ENCODE results near the gene CDH26.
"Not testable (repeated sequence)": the region's sequence is repeated elsewhere in the genome, so short reads cannot be mapped to it uniquely, and the experiment has no call there.

Gene CDH26

DNA sequence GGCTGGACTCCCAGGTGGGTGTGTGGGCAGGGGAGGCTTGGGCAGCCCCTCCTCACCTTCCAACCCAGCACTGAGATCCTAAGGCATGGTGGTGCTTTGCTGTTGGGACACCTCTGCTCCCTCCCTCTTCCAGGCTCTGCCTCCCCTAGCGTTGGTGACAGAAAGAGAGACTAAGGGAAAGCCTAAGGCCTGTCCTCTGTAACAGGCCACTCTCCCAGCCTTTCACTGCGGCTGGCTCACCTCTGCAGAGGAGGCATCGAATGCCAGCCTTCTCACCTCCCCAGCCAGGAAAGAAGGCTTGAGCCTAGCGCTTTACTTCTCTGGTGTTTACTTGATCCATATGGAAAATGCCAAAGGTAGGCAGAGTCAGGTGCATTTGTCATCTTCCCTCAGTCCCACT, 3.5 kb upstream of the CDH26 start:
- TF ChIP-seq, protein P1, sequence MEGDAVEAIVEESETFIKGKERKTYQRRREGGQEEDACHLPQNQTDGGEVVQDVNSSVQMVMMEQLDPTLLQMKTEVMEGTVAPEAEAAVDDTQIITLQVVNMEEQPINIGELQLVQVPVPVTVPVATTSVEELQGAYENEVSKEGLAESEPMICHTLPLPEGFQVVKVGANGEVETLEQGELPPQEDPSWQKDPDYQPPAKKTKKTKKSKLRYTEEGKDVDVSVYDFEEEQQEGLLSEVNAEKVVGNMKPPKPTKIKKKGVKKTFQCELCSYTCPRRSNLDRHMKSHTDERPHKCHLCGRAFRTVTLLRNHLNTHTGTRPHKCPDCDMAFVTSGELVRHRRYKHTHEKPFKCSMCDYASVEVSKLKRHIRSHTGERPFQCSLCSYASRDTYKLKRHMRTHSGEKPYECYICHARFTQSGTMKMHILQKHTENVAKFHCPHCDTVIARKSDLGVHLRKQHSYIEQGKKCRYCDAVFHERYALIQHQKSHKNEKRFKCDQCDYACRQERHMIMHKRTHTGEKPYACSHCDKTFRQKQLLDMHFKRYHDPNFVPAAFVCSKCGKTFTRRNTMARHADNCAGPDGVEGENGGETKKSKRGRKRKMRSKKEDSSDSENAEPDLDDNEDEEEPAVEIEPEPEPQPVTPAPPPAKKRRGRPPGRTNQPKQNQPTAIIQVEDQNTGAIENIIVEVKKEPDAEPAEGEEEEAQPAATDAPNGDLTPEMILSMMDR (IDR thresholded peaks at IDR 0.05; ENCODE audit: control extremely low read depth, extremely low read depth, low read depth, missing control alignments): no peak
- POLR2A ChIA-PET: no interaction called here

DNA sequence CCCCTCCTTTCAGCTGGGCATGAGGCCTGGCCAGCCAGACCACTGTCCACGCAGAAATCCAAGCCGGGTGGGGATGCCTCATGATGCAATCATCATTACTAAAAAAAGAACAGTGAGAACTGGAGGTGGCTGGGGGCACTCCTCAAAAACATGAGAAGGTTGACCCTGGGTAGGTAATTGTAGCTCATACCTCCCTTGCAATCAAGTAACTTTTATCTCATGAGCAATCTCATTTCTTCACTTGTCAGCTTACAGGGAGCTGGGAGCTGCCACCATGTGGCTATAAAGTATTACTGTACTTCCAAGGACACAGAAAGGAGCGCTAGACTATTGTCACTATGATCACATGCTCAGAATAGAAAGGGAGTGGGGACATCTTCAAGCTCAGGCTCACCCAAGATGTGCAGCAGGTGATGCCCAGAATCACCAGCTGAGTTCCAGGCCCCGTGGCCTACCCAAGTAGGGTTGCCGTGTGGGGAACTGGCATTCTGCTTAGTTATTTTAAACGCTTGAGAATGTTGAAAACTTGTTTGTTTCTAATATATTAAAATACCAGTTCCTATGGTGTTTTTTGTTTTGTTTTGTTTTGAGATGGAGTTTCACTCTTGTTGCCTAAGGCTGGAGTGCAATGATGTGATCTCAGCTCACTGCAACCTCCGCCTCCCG, 3.0 kb upstream of the CDH26 start:
- DNase-seq (ENCODE audit: extremely low spot score): peak; percentile 33
- CTCF ChIA-PET: interaction anchor here (1.0 to 2.4 kb wide), 6 partner anchors 9 to 102 kb away, joined by 3 to 9 read pairs (median 6); no protein-coding TSS in a partner anchor
- TF ChIP-seq, protein P1 (IDR thresholded peaks at IDR 0.05; ENCODE audit: control extremely low read depth, extremely low read depth, low read depth, missing control alignments): peak; percentile 22
- POLR2A ChIA-PET: no interaction called here

More for the DNA sequence above, 3.5 kb upstream of the CDH26 start:
- CTCF ChIA-PET: interaction anchor here (0.7 to 2.4 kb wide), 7 partner anchors 8 to 308 kb away, joined by 3 to 9 read pairs (median 6); no protein-coding TSS in a partner anchor
- no peak for DNase-seq (ENCODE audit: extremely low spot score)

DNA sequence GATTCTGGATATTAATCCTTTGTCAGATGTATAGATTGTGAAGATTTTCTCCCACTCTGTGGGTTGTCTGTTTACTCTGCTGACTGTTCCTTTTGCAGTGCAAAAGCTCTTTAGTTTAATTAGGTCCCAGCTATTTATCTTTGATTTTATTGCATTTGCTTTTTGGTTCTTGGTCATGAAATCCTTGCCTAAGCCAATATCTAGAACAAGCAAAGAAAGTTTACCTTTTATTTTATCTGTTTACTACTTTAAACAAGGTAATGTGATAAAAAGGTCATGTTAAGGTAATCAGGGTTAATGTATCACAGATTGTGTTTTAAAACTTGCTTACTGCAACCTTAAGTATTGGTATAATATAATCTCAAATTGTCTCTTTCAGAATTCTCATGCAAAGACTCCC, 655 bp upstream of the CDH26 start:
- DNase-seq (ENCODE audit: extremely low spot score); CTCF ChIA-PET; POLR2A ChIA-PET: not testable (repeated sequence)

DNA sequence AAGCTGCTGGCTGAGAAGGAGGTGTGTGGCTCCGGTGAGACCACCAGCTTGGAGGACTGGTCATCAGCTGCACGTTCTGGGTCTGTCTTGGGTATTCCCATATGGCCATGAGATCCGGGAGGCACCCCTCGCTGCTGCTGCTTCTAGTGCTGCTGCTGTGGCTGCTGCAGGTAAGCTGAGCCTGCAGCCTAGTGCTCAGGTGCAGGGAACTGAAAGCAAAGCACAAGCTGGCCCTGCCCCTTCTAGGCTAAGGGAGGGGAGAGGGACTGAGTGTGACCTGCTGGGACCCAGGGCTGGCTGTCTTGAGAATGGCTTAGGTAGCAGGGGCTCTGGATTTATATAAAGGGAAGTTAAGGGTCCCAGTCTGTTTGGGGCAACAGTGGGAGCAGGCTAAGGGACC, 403 bp downstream of the CDH26 start:
- TF ChIP-seq, protein P1 (IDR thresholded peaks at IDR 0.05; ENCODE audit: control extremely low read depth, extremely low read depth, low read depth, missing control alignments): no peak
- POLR2A ChIA-PET: no interaction called here
- DNase-seq (ENCODE audit: extremely low spot score): no peak
- CTCF ChIA-PET: interaction anchor here (1.1 to 4.0 kb wide), 2 partner anchors 8 to 10 kb away, joined by 4 to 12 read pairs; no protein-coding TSS in a partner anchor

DNA sequence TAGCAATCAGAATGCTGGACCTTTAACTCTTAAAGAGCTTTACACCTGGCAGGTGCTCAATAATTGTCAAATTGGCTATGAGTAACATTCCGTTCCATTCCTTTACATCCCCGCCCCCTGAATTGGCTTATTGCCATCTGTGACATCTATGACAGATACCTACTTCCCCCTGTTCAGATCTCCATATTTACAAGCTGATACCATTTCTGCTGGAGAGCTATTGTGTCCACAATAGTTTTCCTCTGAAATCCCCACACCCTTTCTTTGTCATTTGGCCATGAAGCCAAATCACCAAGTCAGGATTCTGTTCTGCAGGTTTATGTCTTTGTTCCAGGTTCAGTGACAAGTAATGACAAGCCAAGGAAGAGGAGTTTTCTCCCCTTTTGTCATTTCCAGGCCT, 3.2 kb downstream of the CDH26 start:
- CTCF ChIA-PET: interaction anchor here (1.2 to 4.0 kb wide), 3 partner anchors 10 to 21 kb away, joined by 3 to 12 read pairs (median 6); partner anchors contain the start of genes FAM217B and PPP1R3D
- POLR2A ChIA-PET: no interaction called here
- DNase-seq (ENCODE audit: extremely low spot score): no peak
- TF ChIP-seq, protein P1 (IDR thresholded peaks at IDR 0.05; ENCODE audit: control extremely low read depth, extremely low read depth, low read depth, missing control alignments): no peak

DNA sequence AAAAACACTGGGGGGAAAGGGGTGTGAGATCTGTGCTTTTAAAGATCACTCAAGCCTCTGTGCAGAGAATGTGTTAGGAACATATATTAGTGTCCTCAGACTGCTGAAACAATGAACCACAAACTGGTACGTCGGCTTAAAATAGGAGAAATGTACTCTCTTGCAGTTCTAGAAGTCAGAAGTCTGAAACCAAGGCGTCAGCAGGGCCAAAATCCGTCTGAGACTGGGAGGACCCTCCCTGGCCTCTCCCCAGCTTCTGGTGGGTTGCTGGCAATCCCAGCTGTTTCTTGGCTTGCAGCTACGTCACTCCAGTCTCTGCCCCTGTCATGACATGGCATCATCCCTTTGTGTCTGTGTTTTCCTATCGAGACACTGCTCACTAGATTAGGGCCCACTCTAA, 3.9 kb downstream of the CDH26 start:
- no peak for DNase-seq (ENCODE audit: extremely low spot score)
- ChIA-PET POLR2A (no interaction called here), CTCF (interaction anchor here (1.3 to 2.0 kb wide), 2 partner anchors 12 to 14 kb away, joined by 3 to 6 read pairs; no protein-coding TSS in a partner anchor)
- TF ChIP-seq, protein P1 (IDR thresholded peaks at IDR 0.05; ENCODE audit: control extremely low read depth, extremely low read depth, low read depth, missing control alignments): no peak

DNA sequence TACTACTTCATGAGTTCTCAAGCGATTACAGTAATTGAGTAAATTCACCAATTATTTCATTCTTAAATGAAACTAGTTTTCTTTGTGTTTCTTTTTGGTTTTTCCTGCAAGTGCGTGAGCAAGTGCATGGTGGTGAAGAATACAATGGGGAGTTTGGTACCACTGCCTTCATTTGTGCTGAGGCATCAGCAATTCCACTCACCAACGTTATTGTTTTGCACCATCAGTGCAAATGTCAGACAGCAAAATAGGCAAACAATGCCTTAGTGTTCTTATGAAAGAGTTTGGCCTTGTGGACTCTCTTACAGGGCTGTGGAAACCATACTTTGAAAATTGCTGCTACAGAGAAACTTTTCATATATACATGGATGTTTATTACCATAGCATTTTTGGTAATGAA, 8.2 kb downstream of the CDH26 start:
- TF ChIP-seq, protein P1 (IDR thresholded peaks at IDR 0.05; ENCODE audit: control extremely low read depth, extremely low read depth, low read depth, missing control alignments): no peak
- ChIA-PET POLR2A (no interaction called here), CTCF (no interaction called here)
- DNase-seq (ENCODE audit: extremely low spot score): no peak
